Kidney (tissue), 14 donors: ENCODE measurements around the gene GCNA. TPM values are rescaled to one million over a fixed set of nuclear protein-coding genes. Genes with fewer than 3 reads are reported as not detected.

Experiments used
- DNase-seq, 5 donors: peaks; one replicate each; pipeline ENCODE4 v3.0.0-alpha.2; 2013 to 2020
- FAIRE-seq: peaks from 2 replicates; lab custom pipeline; 2012; peaks lifted over from hg19 to GRCh38; lab: Jason Lieb, UNC
- H3K27ac ChIP-seq, 2 donors: one replicate each; pipeline ENCODE4 v1.7.0; 2013; ENCODE audit warnings: low read depth in 2 of 2, low read length in 2 of 2, inconsistent platforms in 1 of 2
- H3K27me3 ChIP-seq: one replicate; pipeline ENCODE4 v1.7.1; 2013; ENCODE audit warnings: low read length, inconsistent platforms; ENCODE audit not compliant: control insufficient read depth, insufficient read depth
- H3K36me3 ChIP-seq, 3 donors: one replicate each; pipeline versions ENCODE4 v1.7.0 to v1.7.1; 2013; ENCODE audit warnings: low read length in 3 of 3, control low read depth in 1 of 3, inconsistent platforms in 1 of 3; ENCODE audit not compliant: insufficient read depth in 3 of 3, control insufficient read depth in 2 of 3
- H3K4me1 ChIP-seq, 3 donors: one replicate each; pipeline versions ENCODE4 v1.7.0 to v1.7.1; 2013; ENCODE audit warnings: low read length in 3 of 3, inconsistent platforms in 1 of 3, low read depth in 1 of 3; ENCODE audit not compliant: control insufficient read depth in 2 of 3, insufficient read depth in 2 of 3
- H3K4me3 ChIP-seq, 3 donors: one replicate each; pipeline versions ENCODE4 v1.7.0 to v1.8.1; 2013; ENCODE audit warnings: low read length in 3 of 3, control low read depth in 1 of 3, inconsistent platforms in 1 of 3
- H3K9ac ChIP-seq, 3 donors: one replicate each; pipeline versions ENCODE4 v1.7.0 to v1.7.1; 2013; ENCODE audit warnings: low read length in 3 of 3, control low read depth in 1 of 3, inconsistent platforms in 1 of 3
- H3K9me3 ChIP-seq, 3 donors: one replicate each; pipeline versions ENCODE4 v1.7.0 to v1.7.1; 2013; ENCODE audit warnings: low read length in 3 of 3, control low read depth in 1 of 3, inconsistent platforms in 1 of 3; ENCODE audit not compliant: control insufficient read depth in 2 of 3, insufficient read depth in 1 of 3
- CTCF ChIP-seq: IDR thresholded peaks from 3 replicates; pipeline ENCODE4 v1.5.1; 2012; ENCODE audit warnings: mild to moderate bottlenecking, moderate library complexity, borderline replicate concordance; ENCODE audit not compliant: insufficient read depth; ENCODE audit errors: extremely low read depth
- intact Hi-C: fragments of 100-400 bp; cut with DNase I; formaldehyde crosslinking; loops from one replicate; pipeline ENCODE4 v1.11.1; 2022
- polyA plus RNA-seq: library from polyadenylated mRNA; stranded (reverse); fragments of 350-450 nt; fragmentation: Illumina TruSeq; extraction: RNeasy Lipid Tissue Mini Kit (QIAGEN cat#74804); gene quantifications from one replicate; pipeline ENCODE4 v1.2.3, GENCODE V29; 2014; ENCODE audit warnings: low read depth, low replicate concordance; ENCODE audit not compliant: insufficient read depth
- total RNA-seq: library from RNA; stranded (reverse); fragmentation: NEBNext Ultra II Directional; extraction: Animal tissue kit (Norgen Biotek cat#: 25700); gene quantifications from one replicate; pipeline ENCODE4 v1.2.1, GENCODE V29; 2021
- donor health status: control.
- donor health status: control.
- donor health status: control.
- donor health status: control.
- donor health status: control.
- donor health status: DM: yes; HTN: yes; CAD: no.
- donor health status: Normal renal cell carcinoma (clear cell type).

The GCNA gene
- total and polyA plus RNA-seq, 2 donors from 2014 or later, result 1.6 to 2.7 TPM

- peaks cover 0 to 10% (median 8%) of the 10 kb centered on the region in 3 donors for H3K4me1 ChIP-seq
- no peaks in the 10 kb centered on the region for H3K27me3 ChIP-seq
- H3K27ac ChIP-seq, result no peak overlapping the region
- DNase-seq (no peak), FAIRE-seq (no peak)
- H3K4me3 ChIP-seq, result no peak overlapping the region
- no peak for TF ChIP-seq CTCF
- H3K36me3 ChIP-seq, result no peaks in the 10 kb centered on the region
- intact Hi-C loops, result no loop called here
- H3K9me3 ChIP-seq, result no peaks in the 10 kb centered on the region
- H3K9ac ChIP-seq, result no peak overlapping the region
Observed at GRCh38 chrX:71621603-71622002, 43.4 kb downstream of the GCNA start.

- no peaks in the 10 kb centered on the region for H3K27me3 ChIP-seq
- intact Hi-C loops, result no loop called here
- no peak overlapping the region for H3K4me3 ChIP-seq
- no peaks in the 10 kb centered on the region for H3K36me3 ChIP-seq
- no peak for FAIRE-seq
- no peaks in the 10 kb centered on the region for H3K9me3 ChIP-seq
- no peak overlapping the region for H3K9ac ChIP-seq
- peak overlapping the region in 1 of 2 donors; percentile 32 for H3K27ac ChIP-seq
- DNase-seq, result peak in 1 of 5 donors; percentile 15
- no peak for TF ChIP-seq CTCF
- peaks cover 0 to 10% (median 8%) of the 10 kb centered on the region in 3 donors for H3K4me1 ChIP-seq
Observed at GRCh38 chrX:71622032-71622575, 43.9 kb downstream of the GCNA start.

- Histone ChIP-seq H3K36me3 (no peaks in the 10 kb centered on the region), H3K4me1 (peaks cover 0 to 10% (median 8%) of the 10 kb centered on the region in 3 donors), H3K9ac (peak overlapping the region in 1 of 3 donors; percentile 34), H3K27me3 (no peaks in the 10 kb centered on the region), H3K4me3 (no peak overlapping the region), H3K27ac (peak overlapping the region in 1 of 2 donors; percentile 32), H3K9me3 (no peaks in the 10 kb centered on the region)
- FAIRE-seq, result no peak
- intact Hi-C loops, result no loop called here
- no peak for TF ChIP-seq CTCF
- peak; percentile 14 to 90 (median 50) for DNase-seq
Observed at GRCh38 chrX:71622576-71623450, 44.6 kb downstream of the GCNA start.
